ENCODE results near the gene AURKAIP1.
A peak's percentile ranks its signal among the peaks of the same experiment; 100 is the strongest.

AURKAIP1 gene

GRCh38 chr1:1374929-1375662 lies at the start of gene AURKAIP1:
Gene AURKAIP1, minus strand, starts transcription at chr1:1375207. Its CDS starts 451 bp downstream, at chr1:1374756.
- H3K27ac ChIP-seq = peak within 1 kb of the TSS; percentile 99
- peak; percentile 35; the same call in 1 of the 2 replicates for TF ChIP-seq CTCF (conservative IDR thresholded peaks at IDR 0.05)

GRCh38 chr1:1424707-1425106 lies 49.7 kb upstream of the AURKAIP1 start:
- TF ChIP-seq CTCF (conservative IDR thresholded peaks at IDR 0.05) = no peak

GRCh38 chr1:1423245-1423597 lies 48.2 kb upstream of the AURKAIP1 start:
- TF ChIP-seq CTCF (conservative IDR thresholded peaks at IDR 0.05) = no peak
- no peak overlapping the region for H3K27ac ChIP-seq

More at GRCh38 chr1:1424707-1425106, 49.7 kb upstream of the AURKAIP1 start:
- H3K27ac ChIP-seq = no peak overlapping the region

- TF ChIP-seq CTCF (conservative IDR thresholded peaks at IDR 0.05) = no peak
- no peak overlapping the region for H3K27ac ChIP-seq
Measured at GRCh38 chr1:1422465-1423244, 47.6 kb upstream of the AURKAIP1 start.

- H3K27ac ChIP-seq = no peak overlapping the region
- TF ChIP-seq CTCF (conservative IDR thresholded peaks at IDR 0.05) = no peak
Measured at GRCh38 chr1:1421907-1422464, 47.0 kb upstream of the AURKAIP1 start.

- H3K27ac ChIP-seq = peak within 1 kb of the TSS; percentile 83
- no peak for TF ChIP-seq CTCF (conservative IDR thresholded peaks at IDR 0.05)
Measured at GRCh38 chr1:1421147-1421906, 46.3 kb upstream of the AURKAIP1 start, which contains the start of gene ANKRD65. Gene ANKRD65, minus strand, starts transcription at chr1:1421276. Its CDS starts 271 bp downstream, at chr1:1421005.
